ENCODE measurements around the gene MICAL3. TPM values are rescaled to one million over a fixed set of nuclear protein-coding genes. Genes with fewer than 3 reads are reported as not detected.
"Not testable (repeated sequence)": the region's sequence is repeated elsewhere in the genome, so short reads cannot be mapped to it uniquely, and the experiment has no call there.

The MICAL3 gene
- total and polyA plus RNA-seq, 4 donors = 4.4 to 30.7 (median 15.4) TPM

GRCh38 chr22:18066181-18066859 is 42.0 kb upstream of the MICAL3 start:
- no peak overlapping the region for H3K9ac ChIP-seq (ENCODE audit: insufficient read depth in 1 of 2, low read length in 2 of 2)
- no peaks in the 10 kb centered on the region for H3K36me3 ChIP-seq (ENCODE audit: control insufficient read depth in 4 of 4, insufficient read depth in 4 of 4, low read length in 4 of 4)
- H3K4me1 ChIP-seq (ENCODE audit: control insufficient read depth in 5 of 5, insufficient read depth in 5 of 5, low read length in 5 of 5) = peaks cover 0 to under 1% (median 0%) of the 10 kb centered on the region in 5 donors
- no peak for TF ChIP-seq CTCF (IDR thresholded peaks at IDR 0.05; ENCODE audit: control extremely low read depth, extremely low read depth)
- no peak overlapping the region for H3K27ac ChIP-seq (ENCODE audit: low read depth in 1 of 2, low read length in 1 of 2)
- WGBS, 2 donors = 45 to 52% methylated on average over 12 of the region's 12 CpGs
- H3K9me3 ChIP-seq (ENCODE audit: control insufficient read depth in 4 of 4, insufficient read depth in 3 of 4, low read length in 3 of 4) = peaks cover 0 to 4% (median 0%) of the 10 kb centered on the region in 4 donors
- DNase-seq = no peak
- ATAC-seq (ENCODE audit: insufficient read depth, low FRiP score) = no peak
- H3K27me3 ChIP-seq (ENCODE audit: control insufficient read depth in 3 of 3, insufficient read depth in 3 of 3, low read length in 2 of 3) = peaks cover 0 to 5% (median 0%) of the 10 kb centered on the region in 3 donors
- H3K4me3 ChIP-seq = no peak overlapping the region

- ATAC-seq (ENCODE audit: insufficient read depth, low FRiP score) = no peak
- no peak for TF ChIP-seq CTCF (IDR thresholded peaks at IDR 0.05; ENCODE audit: control extremely low read depth, extremely low read depth)
- Histone ChIP-seq H3K9ac (ENCODE audit: insufficient read depth in 1 of 2, low read length in 2 of 2) (no peak overlapping the region), H3K27ac (ENCODE audit: low read depth in 1 of 2, low read length in 1 of 2) (no peak overlapping the region), H3K27me3 (ENCODE audit: control insufficient read depth in 3 of 3, insufficient read depth in 3 of 3, low read length in 2 of 3) (peaks cover 0 to 5% (median 0%) of the 10 kb centered on the region in 3 donors), H3K4me3 (no peak overlapping the region), H3K4me1 (ENCODE audit: control insufficient read depth in 5 of 5, insufficient read depth in 5 of 5, low read length in 5 of 5) (peaks cover 0 to 8% (median 4%) of the 10 kb centered on the region in 5 donors), H3K9me3 (ENCODE audit: control insufficient read depth in 4 of 4, insufficient read depth in 3 of 4, low read length in 3 of 4) (peaks cover 0 to 4% (median 0%) of the 10 kb centered on the region in 4 donors), H3K36me3 (ENCODE audit: control insufficient read depth in 4 of 4, insufficient read depth in 4 of 4, low read length in 4 of 4) (no peaks in the 10 kb centered on the region)
- WGBS, 2 donors = 49 to 73% methylated on average over 9 of the region's 9 CpGs
- DNase-seq = no peak
Observed at GRCh38 chr22:18065256-18065655, 40.9 kb upstream of the MICAL3 start.

GRCh38 chr22:18064636-18065035 is 40.3 kb upstream of the MICAL3 start:
- 89 to 92% methylated on average over 7 of the region's 7 CpGs for WGBS, 2 donors
- no peak overlapping the region for H3K4me3 ChIP-seq
- peaks cover 0 to 4% (median 0%) of the 10 kb centered on the region in 4 donors for H3K9me3 ChIP-seq (ENCODE audit: control insufficient read depth in 4 of 4, insufficient read depth in 3 of 4, low read length in 3 of 4)
- no peak for TF ChIP-seq CTCF (IDR thresholded peaks at IDR 0.05; ENCODE audit: control extremely low read depth, extremely low read depth)
- H3K4me1 ChIP-seq (ENCODE audit: control insufficient read depth in 5 of 5, insufficient read depth in 5 of 5, low read length in 5 of 5) = peaks cover 0 to 8% (median 4%) of the 10 kb centered on the region in 5 donors
- H3K27me3 ChIP-seq (ENCODE audit: control insufficient read depth in 3 of 3, insufficient read depth in 3 of 3, low read length in 2 of 3) = peaks cover 0 to 5% (median 0%) of the 10 kb centered on the region in 3 donors
- H3K36me3 ChIP-seq (ENCODE audit: control insufficient read depth in 4 of 4, insufficient read depth in 4 of 4, low read length in 4 of 4) = no peaks in the 10 kb centered on the region
- H3K9ac ChIP-seq (ENCODE audit: insufficient read depth in 1 of 2, low read length in 2 of 2) = no peak overlapping the region
- no peak for ATAC-seq (ENCODE audit: insufficient read depth, low FRiP score)
- DNase-seq = no peak
- H3K27ac ChIP-seq (ENCODE audit: low read depth in 1 of 2, low read length in 1 of 2) = no peak overlapping the region

- not testable (repeated sequence) for H3K27me3 ChIP-seq (ENCODE audit: control insufficient read depth in 3 of 3, insufficient read depth in 3 of 3, low read length in 2 of 3); ATAC-seq (ENCODE audit: insufficient read depth, low FRiP score); H3K4me1 ChIP-seq (ENCODE audit: control insufficient read depth in 5 of 5, insufficient read depth in 5 of 5, low read length in 5 of 5); H3K4me3 ChIP-seq; H3K9me3 ChIP-seq (ENCODE audit: control insufficient read depth in 4 of 4, insufficient read depth in 3 of 4, low read length in 3 of 4); H3K9ac ChIP-seq (ENCODE audit: insufficient read depth in 1 of 2, low read length in 2 of 2); DNase-seq; H3K27ac ChIP-seq (ENCODE audit: low read depth in 1 of 2, low read length in 1 of 2); H3K36me3 ChIP-seq (ENCODE audit: control insufficient read depth in 4 of 4, insufficient read depth in 4 of 4, low read length in 4 of 4)
- 76 to 81% methylated on average over 6 of the region's 6 CpGs for WGBS, 2 donors
Observed at GRCh38 chr22:18063715-18064114, 39.4 kb upstream of the MICAL3 start.
